Loucy (cell line): ENCODE measurements around the gene EXOG.

Experiments
- H2AFZ ChIP-seq: fragments of 200-600 bp; sonication (generic); 2 replicates; pipeline ENCODE4 v1.6.0; 2016; ENCODE audit warnings: antibody characterized with exemption, mild to moderate bottlenecking, low read length, moderate library complexity
- H3F3A ChIP-seq: fragments of 200-600 bp; 2 replicates; pipeline ENCODE4 v1.6.0; 2016; ENCODE audit warnings: antibody characterized with exemption, low read depth, mild to moderate bottlenecking
- H3K27me3 ChIP-seq: fragments of 200-600 bp; sonication (generic); 2 replicates; pipeline ENCODE4 v1.6.1; 2014; ENCODE audit warnings: low read length, mild to moderate bottlenecking; ENCODE audit not compliant: insufficient read depth, poor library complexity, severe bottlenecking
- H3K36me3 ChIP-seq: fragments of 200-600 bp; sonication (generic); 2 replicates; pipeline ENCODE4 v1.6.1; 2016; ENCODE audit warnings: low read length; ENCODE audit not compliant: insufficient read depth
- H3K4me1 ChIP-seq: fragments of 200-600 bp; sonication (generic); 2 replicates; pipeline ENCODE4 v1.5.1; 2014; ENCODE audit warnings: low read length, mild to moderate bottlenecking; ENCODE audit not compliant: insufficient read depth, poor library complexity, severe bottlenecking
- H3K4me2 ChIP-seq: fragments of 200-600 bp; sonication (generic); 2 replicates; pipeline ENCODE4 v1.6.0; 2014; ENCODE audit warnings: antibody characterized with exemption, low read length, low read depth, mild to moderate bottlenecking; ENCODE audit not compliant: poor library complexity, severe bottlenecking
- H3K4me3 ChIP-seq: fragments of 200-600 bp; sonication (generic); 2 replicates; pipeline ENCODE4 v1.5.1; 2014; ENCODE audit warnings: low read length, mild to moderate bottlenecking, mixed read lengths; ENCODE audit not compliant: poor library complexity, severe bottlenecking
- H3K79me2 ChIP-seq: fragments of 200-600 bp; sonication (generic); 2 replicates; pipeline ENCODE4 v1.6.1; 2014; ENCODE audit warnings: low read length; ENCODE audit not compliant: insufficient read depth
- H3K9ac ChIP-seq: fragments of 200-600 bp; sonication (generic); 2 replicates; pipeline ENCODE4 v1.6.0; 2014; ENCODE audit warnings: mild to moderate bottlenecking, low read depth, low read length, moderate library complexity; ENCODE audit not compliant: poor library complexity, severe bottlenecking
- H3K9me2 ChIP-seq: fragments of 200-600 bp; sonication (generic); replicated peaks from 2 replicates; pipeline ENCODE4 v1.6.1; 2016; ENCODE audit warnings: low read depth, low read length, mixed read lengths
- H3K9me3 ChIP-seq: fragments of 200-600 bp; sonication (generic); 2 replicates; pipeline ENCODE4 v1.6.1; 2014; ENCODE audit warnings: mild to moderate bottlenecking, antibody characterized with exemption, low read length, low read depth; ENCODE audit not compliant: insufficient read depth
- H4K20me1 ChIP-seq: fragments of 200-600 bp; sonication (generic); 2 replicates; pipeline ENCODE4 v1.6.0; 2014; ENCODE audit warnings: antibody characterized with exemption, low read length, mild to moderate bottlenecking; ENCODE audit not compliant: insufficient read depth, poor library complexity, severe bottlenecking
- EZH2phosphoT487 ChIP-seq: fragments of 200-600 bp; IDR thresholded peaks from 2 replicates; pipeline ENCODE4 v1.6.1; 2018; ENCODE audit warnings: antibody characterized with exemption, mild to moderate bottlenecking, moderate library complexity, borderline replicate concordance
- TF ChIP-seq, protein P1 (sequence below): fragments of 200-600 bp; sonication (generic); conservative IDR thresholded peaks from 2 replicates; pipeline ENCODE4 v1.5.1; 2014; ENCODE audit warnings: mild to moderate bottlenecking, antibody characterized with exemption, low read length

EXOG gene

DNA sequence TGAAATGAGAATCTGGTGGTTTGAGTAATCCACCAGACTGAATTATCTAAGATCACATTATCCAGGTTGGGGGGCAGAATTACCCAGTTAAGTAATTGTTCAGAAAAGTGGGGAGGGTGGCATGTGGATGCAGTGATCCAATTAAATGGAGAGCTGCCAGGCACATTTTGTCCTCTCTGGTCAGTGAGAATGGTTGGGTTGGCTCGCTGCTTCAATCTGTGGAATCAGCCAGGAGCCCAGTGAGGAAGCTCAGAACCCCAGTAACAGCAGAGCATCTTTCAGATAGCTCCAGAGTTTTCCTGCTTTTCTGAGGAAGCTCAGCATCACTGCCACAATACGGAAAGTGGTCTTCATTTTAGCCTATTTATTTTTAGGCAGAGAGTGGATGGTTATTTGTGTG lies 6.4 kb upstream of the EXOG start:
- no peaks in the 10 kb centered on the region for H3K36me3 ChIP-seq
- no peaks in the 10 kb centered on the region for H4K20me1 ChIP-seq
- TF ChIP-seq, protein P1, sequence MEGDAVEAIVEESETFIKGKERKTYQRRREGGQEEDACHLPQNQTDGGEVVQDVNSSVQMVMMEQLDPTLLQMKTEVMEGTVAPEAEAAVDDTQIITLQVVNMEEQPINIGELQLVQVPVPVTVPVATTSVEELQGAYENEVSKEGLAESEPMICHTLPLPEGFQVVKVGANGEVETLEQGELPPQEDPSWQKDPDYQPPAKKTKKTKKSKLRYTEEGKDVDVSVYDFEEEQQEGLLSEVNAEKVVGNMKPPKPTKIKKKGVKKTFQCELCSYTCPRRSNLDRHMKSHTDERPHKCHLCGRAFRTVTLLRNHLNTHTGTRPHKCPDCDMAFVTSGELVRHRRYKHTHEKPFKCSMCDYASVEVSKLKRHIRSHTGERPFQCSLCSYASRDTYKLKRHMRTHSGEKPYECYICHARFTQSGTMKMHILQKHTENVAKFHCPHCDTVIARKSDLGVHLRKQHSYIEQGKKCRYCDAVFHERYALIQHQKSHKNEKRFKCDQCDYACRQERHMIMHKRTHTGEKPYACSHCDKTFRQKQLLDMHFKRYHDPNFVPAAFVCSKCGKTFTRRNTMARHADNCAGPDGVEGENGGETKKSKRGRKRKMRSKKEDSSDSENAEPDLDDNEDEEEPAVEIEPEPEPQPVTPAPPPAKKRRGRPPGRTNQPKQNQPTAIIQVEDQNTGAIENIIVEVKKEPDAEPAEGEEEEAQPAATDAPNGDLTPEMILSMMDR, result no peak
- no peak for TF ChIP-seq EZH2phosphoT487
- H3K4me1 ChIP-seq, result no peaks in the 10 kb centered on the region
- H3K9ac ChIP-seq, result no peak overlapping the region
- no peak overlapping the region for H2AFZ ChIP-seq
- H3K79me2 ChIP-seq, result no peaks in the 10 kb centered on the region
- H3F3A ChIP-seq, result no peaks in the 10 kb centered on the region
- H3K9me3 ChIP-seq, result no peaks in the 10 kb centered on the region
- no peak overlapping the region for H3K4me3 ChIP-seq
- H3K27me3 ChIP-seq, result no peaks in the 10 kb centered on the region
- no peaks in the 10 kb centered on the region for H3K9me2 ChIP-seq
- H3K4me2 ChIP-seq, result no peak overlapping the region

DNA sequence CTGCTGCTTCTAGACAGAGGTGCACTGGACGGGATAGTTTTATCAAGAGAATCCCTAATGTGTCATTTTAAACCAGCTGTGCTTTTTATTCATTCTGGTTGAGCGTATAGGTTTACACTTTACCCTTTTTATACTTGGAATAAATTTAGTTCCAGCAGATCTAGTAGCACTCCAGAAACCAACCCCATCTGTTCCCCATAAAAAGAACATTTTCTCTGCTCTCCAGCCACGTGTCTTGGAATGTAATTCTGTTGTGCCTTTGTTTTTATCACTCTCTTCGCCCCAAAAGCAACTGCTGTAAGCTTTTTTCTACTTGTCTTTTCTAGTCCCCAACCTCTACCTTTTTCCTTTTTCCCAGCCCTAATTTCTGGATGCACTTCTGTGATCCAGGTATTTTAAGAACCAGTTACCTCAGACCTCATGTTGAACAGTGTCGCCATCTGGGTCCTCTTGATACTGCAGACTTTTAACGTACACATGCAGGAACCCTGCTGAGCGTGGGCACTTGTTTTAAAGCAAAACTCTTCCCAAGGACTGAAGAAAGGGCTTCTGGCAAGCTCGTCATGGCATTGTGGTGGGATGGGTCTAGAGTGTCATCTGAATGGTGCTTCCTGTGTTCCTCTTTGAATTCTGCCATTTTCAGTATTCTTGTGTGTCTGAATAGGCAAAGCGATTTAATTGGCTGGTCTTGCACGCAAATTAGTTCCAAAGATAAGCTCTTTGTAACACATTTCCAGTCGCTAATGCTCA lies 5.7 kb upstream of the EXOG start:
- Histone ChIP-seq H3K4me3 (no peak overlapping the region), H2AFZ (no peak overlapping the region), H3F3A (no peaks in the 10 kb centered on the region), H4K20me1 (no peaks in the 10 kb centered on the region), H3K4me2 (no peak overlapping the region), H3K9ac (no peak overlapping the region), H3K9me3 (no peaks in the 10 kb centered on the region), H3K36me3 (no peaks in the 10 kb centered on the region), H3K79me2 (no peaks in the 10 kb centered on the region), H3K27me3 (no peaks in the 10 kb centered on the region), H3K9me2 (no peaks in the 10 kb centered on the region), H3K4me1 (no peaks in the 10 kb centered on the region)
- TF ChIP-seq, protein P1, result no peak
- no peak for TF ChIP-seq EZH2phosphoT487

DNA sequence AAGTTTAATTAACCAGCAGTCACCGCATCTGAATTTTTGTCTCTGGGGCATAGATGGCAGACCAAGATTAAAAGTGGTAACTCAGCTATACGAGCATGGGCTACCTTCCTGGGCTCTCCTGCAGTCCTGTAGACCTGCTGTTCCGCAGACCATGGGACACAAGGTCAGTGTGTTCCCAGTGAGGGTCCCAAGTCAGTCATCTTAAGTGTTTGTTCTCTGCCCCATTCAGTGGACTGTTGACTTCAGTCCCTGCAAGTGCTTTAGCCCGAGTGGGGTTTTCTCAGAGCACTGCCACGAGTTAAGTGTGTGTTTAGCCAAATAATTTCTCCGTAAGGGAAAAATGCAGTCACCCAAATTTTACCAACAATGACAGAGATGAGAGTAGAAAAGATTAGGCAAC lies 4.9 kb upstream of the EXOG start:
- H3K27me3 ChIP-seq, result no peaks in the 10 kb centered on the region
- H3K4me2 ChIP-seq, result no peak overlapping the region
- H3K4me1 ChIP-seq, result no peaks in the 10 kb centered on the region
- no peaks in the 10 kb centered on the region for H3K79me2 ChIP-seq
- no peak overlapping the region for H3K4me3 ChIP-seq
- H3K9ac ChIP-seq, result no peak overlapping the region
- no peaks in the 10 kb centered on the region for H3K36me3 ChIP-seq
- H3K9me2 ChIP-seq, result no peaks in the 10 kb centered on the region
- no peaks in the 10 kb centered on the region for H3K9me3 ChIP-seq
- TF ChIP-seq, protein P1, result no peak
- no peak for TF ChIP-seq EZH2phosphoT487
- H4K20me1 ChIP-seq, result no peaks in the 10 kb centered on the region
- no peaks in the 10 kb centered on the region for H3F3A ChIP-seq
- H2AFZ ChIP-seq, result no peak overlapping the region
